IMR-90 (cell line): ENCODE measurements around the gene RSPH10B2.
"Not testable (repeated sequence)": the region's sequence is repeated elsewhere in the genome, so short reads cannot be mapped to it uniquely, and the experiment has no call there.

Source experiments
- CEBPB ChIP-seq: IDR thresholded peaks from 2 replicates; pipeline ENCODE4 v1.6.1; 2012; ENCODE audit warnings: low read depth, low read length, improper control_type of control experiment
- MXI1 ChIP-seq: IDR thresholded peaks from 2 replicates; pipeline ENCODE4 v1.6.1; 2012; ENCODE audit warnings: low read depth, mild to moderate bottlenecking, low read length, moderate library complexity, borderline replicate concordance
- POLR2A ChIP-seq: IDR thresholded peaks from 2 replicates; pipeline ENCODE4 v1.6.1; 2012; ENCODE audit warnings: mild to moderate bottlenecking, low read depth, low read length
- TF ChIP-seq, protein P1 (sequence below): conservative IDR thresholded peaks from 2 replicates; pipeline ENCODE4 v1.5.1; 2012; ENCODE audit warnings: mild to moderate bottlenecking, low read depth, low read length, improper control_type of control experiment

DNA sequence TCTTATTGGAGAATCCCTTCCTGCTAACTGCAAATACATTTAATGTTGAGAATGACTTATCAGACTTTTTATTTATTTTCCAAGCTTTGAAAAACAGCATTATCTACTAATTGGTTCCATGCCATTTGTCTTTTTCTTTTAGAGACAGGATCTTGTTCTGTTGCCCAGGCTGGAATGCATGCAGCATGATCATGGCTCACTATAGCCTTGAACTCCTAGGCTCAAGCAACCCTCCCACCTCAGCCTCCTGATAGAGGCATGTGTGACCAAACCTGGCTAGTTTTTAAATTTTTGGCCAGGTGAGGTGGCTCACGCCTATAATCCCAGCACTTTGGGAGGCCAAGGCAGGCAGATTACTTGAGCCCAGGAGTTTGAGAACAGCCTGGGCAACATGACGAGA, 59.1 kb downstream of the RSPH10B2 start:
- TF ChIP-seq, protein P1, sequence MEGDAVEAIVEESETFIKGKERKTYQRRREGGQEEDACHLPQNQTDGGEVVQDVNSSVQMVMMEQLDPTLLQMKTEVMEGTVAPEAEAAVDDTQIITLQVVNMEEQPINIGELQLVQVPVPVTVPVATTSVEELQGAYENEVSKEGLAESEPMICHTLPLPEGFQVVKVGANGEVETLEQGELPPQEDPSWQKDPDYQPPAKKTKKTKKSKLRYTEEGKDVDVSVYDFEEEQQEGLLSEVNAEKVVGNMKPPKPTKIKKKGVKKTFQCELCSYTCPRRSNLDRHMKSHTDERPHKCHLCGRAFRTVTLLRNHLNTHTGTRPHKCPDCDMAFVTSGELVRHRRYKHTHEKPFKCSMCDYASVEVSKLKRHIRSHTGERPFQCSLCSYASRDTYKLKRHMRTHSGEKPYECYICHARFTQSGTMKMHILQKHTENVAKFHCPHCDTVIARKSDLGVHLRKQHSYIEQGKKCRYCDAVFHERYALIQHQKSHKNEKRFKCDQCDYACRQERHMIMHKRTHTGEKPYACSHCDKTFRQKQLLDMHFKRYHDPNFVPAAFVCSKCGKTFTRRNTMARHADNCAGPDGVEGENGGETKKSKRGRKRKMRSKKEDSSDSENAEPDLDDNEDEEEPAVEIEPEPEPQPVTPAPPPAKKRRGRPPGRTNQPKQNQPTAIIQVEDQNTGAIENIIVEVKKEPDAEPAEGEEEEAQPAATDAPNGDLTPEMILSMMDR = not testable (repeated sequence)
- TF ChIP-seq POLR2A, MXI1, CEBPB: not testable (repeated sequence)
